Measurements from ENCODE around the gene ABI1.

ABI1 gene

DNA sequence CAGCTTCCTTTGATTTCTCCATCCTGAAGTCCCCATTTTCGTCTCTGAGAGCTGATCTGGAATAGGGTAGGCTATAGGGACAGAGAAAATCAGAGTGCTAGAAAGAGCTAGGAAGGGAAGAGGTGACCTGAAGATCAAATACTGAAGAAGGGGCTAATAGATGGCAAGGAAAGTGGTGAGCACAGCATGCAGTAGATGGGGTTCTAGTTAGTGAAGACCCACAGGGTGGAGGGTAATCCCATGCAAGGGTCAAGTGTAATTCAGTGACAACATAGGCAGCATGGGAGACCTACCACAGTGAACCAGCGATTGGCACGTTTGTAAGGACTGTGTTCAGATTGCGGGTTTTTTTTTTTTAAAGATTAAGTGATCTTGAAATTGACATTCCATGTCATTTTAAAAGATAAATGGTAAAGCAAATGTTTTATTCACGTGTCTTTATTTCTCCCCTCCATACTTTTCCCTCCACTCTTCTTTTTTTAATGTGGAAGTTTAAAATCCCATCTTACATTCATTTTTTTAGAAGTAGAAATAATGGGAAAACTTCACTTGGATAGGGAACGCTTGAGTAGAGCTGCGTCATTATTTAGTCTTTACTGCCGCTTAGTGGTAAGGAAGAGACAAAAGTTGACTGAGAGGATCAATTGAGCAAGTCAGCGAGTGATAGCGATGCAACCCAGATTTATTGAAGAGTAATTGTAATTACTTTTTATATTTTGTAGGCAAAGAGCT, 21.0 kb upstream of the ABI1 start:
- DNase-seq (ENCODE audit: low read depth, low spot score) = peak; percentile 76
- in situ Hi-C loops (cut with HindIII; ENCODE audit: low sequenced_read_pairs) = no loop called here
- H3K4me3 ChIP-seq (ENCODE audit: low read depth, low read length) = no peak overlapping the region
- TF ChIP-seq, protein P1, sequence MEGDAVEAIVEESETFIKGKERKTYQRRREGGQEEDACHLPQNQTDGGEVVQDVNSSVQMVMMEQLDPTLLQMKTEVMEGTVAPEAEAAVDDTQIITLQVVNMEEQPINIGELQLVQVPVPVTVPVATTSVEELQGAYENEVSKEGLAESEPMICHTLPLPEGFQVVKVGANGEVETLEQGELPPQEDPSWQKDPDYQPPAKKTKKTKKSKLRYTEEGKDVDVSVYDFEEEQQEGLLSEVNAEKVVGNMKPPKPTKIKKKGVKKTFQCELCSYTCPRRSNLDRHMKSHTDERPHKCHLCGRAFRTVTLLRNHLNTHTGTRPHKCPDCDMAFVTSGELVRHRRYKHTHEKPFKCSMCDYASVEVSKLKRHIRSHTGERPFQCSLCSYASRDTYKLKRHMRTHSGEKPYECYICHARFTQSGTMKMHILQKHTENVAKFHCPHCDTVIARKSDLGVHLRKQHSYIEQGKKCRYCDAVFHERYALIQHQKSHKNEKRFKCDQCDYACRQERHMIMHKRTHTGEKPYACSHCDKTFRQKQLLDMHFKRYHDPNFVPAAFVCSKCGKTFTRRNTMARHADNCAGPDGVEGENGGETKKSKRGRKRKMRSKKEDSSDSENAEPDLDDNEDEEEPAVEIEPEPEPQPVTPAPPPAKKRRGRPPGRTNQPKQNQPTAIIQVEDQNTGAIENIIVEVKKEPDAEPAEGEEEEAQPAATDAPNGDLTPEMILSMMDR (IDR thresholded peaks at IDR 0.05; ENCODE audit: low read depth, low read length) = peak; percentile 84

DNA sequence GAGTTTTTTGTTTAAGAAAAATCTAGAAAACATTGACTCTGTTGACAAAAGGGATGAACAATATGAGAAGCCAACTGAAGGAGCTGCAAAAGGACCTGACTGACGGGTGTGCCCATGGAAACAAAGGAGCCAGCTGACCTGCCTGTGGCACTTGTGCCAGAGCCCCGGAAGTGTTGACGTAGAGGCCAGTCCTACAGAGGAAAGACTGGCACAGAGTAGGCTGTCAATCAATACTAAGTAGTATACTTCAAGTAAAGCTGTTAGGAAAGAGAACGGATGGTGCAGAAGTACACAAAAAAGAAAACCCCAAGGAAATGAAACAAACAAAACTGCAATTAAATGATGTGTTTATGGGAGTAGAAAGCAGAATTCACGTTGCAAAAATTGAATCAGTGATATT, 19.0 kb upstream of the ABI1 start:
- H3K4me3 ChIP-seq (ENCODE audit: low read depth, low read length) = no peak overlapping the region
- no peak for DNase-seq (ENCODE audit: low read depth, low spot score)
- TF ChIP-seq, protein P1 (IDR thresholded peaks at IDR 0.05; ENCODE audit: low read depth, low read length) = no peak
- in situ Hi-C loops (cut with HindIII; ENCODE audit: low sequenced_read_pairs) = no loop called here

DNA sequence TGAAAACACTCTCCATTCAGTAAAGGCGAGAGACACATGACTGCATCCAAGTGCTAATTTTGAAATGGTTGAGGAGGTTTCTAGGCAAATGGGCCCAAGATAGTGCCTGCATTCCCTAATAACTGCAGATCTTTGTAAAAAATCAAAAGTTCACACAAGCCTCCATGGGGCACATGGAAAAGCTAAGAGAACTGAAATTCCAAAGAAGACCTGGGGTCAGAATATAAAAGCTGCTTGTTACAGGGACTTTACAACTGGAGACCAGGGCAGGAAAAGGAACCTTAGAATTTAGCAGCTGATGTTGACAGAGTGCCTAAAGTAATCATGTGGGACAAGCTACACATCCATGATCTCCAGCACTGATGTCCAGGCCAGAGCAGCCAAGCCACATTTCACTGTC, 10.0 kb upstream of the ABI1 start:
- in situ Hi-C loops (cut with HindIII; ENCODE audit: low sequenced_read_pairs) = no loop called here
- H3K4me3 ChIP-seq (ENCODE audit: low read depth, low read length) = no peak overlapping the region
- no peak for DNase-seq (ENCODE audit: low read depth, low spot score)
- TF ChIP-seq, protein P1 (IDR thresholded peaks at IDR 0.05; ENCODE audit: low read depth, low read length) = no peak

DNA sequence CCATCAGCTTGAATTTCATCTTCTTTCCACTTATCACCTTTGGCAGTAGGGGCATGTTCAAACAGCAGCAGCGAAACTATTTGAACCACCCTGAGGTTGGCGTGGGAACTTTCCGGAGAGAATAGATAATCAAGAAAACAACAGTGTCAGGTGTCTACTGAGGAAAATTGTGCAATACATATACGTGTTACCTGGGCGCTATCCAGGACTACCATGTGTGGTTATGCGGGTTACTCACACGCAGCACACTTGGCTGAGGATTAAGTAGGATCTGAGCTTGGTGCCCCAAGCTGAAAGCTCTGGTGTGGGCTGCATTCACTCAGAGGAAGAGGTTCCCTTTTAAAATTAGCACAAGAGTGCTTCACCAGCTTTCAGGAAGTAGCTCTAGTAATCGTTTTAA, 8.8 kb upstream of the ABI1 start:
- TF ChIP-seq, protein P1 (IDR thresholded peaks at IDR 0.05; ENCODE audit: low read depth, low read length) = no peak
- no peak for DNase-seq (ENCODE audit: low read depth, low spot score)
- in situ Hi-C loops (cut with HindIII; ENCODE audit: low sequenced_read_pairs) = no loop called here
- H3K4me3 ChIP-seq (ENCODE audit: low read depth, low read length) = no peak overlapping the region

DNA sequence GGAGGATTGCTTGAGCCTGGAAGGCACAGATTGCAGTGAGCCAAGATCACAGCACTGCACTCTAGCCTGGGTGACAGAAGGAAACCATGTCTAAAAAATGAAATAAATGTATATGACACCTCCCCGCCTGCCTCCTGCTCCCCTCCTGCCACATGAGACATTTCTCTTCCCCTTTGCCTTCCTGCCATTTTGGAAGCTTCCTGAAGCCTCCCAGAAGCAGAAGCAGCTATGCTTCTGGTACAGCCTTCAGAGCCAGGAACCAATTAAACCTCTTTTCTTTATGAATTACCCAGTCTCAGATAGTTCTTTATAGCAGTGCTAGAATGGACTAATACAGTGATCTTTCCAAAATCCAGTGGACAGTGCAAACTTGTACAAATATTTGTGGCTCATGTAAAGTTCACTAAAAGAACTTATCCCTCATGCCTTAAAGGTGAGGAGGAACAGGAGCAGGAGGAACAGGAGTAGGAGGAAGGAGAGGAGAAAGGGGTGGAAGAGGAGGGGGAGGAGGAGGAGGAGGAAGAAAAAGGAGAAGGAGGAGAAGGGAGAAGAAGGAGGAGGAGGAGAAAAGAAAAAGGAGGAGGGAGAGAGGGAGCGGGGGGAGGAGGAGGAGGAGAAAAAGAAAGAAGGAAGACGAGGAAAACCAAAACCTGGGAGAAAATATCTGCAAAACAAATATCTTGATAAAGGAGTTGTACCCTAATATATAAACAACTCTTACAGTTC, 2.8 kb upstream of the ABI1 start:
- in situ Hi-C loops (cut with HindIII; ENCODE audit: low sequenced_read_pairs) = no loop called here
- no peak for DNase-seq (ENCODE audit: low read depth, low spot score)
- TF ChIP-seq, protein P1 (IDR thresholded peaks at IDR 0.05; ENCODE audit: low read depth, low read length) = no peak
- H3K4me3 ChIP-seq (ENCODE audit: low read depth, low read length) = no peak overlapping the region

DNA sequence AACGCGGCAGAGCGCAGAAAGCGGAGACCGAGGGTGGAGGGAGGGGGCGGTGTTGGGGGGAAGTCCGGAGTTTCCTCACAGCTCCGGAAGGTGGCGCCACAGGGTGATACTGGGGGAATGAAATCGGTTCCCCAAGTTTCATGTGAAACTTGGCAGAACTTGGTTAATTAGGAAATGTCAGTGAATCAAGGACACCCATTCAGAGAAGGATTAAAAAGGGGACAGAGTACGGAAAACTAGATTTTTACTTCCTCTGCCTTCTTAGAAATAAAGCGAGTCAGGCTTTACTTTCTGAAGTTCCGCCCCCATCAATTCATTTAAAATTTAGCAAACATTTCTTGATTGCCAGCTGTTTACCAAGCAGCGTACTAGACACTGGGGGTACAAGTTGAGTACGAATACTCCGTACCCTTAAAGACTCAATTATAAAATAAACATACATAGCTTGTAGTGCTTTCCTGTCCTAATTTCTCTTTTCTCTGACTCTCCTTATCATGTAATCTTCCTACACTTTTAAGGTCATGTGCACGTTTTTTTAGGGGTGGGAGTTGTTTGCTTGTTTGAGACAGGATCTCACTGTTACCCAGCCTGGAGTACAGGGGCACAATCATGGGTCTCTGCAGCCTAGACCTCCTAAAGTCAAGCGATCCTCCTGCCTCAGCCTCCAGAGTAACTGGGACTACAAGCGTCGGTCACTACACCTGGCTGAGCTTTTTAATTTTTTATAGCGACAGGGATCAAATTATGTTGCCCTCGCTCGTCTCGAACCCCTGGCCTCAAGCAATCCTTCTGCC, 644 bp upstream of the ABI1 start:
- TF ChIP-seq, protein P1 (IDR thresholded peaks at IDR 0.05; ENCODE audit: low read depth, low read length) = peak; percentile 79
- no peak for DNase-seq (ENCODE audit: low read depth, low spot score)
- in situ Hi-C loops (cut with HindIII; ENCODE audit: low sequenced_read_pairs) = no loop called here
- H3K4me3 ChIP-seq (ENCODE audit: low read depth, low read length) = peak overlapping the region; percentile 20

Data from astrocyte of the spinal cord (primary cell).